GM13977 (cell line): ENCODE data around the gene ZC3H12C.

Experiments
- DNase-seq: peaks from one replicate; pipeline ENCODE4 v3.0.0; 2012; ENCODE audit warnings: low spot score
- CTCF ChIP-seq: IDR thresholded peaks from 2 replicates; pipeline ENCODE4 v1.5.1; 2012; ENCODE audit warnings: mild to moderate bottlenecking, control low read depth; ENCODE audit not compliant: insufficient read depth; ENCODE audit errors: extremely low read depth, missing control alignments
- in situ Hi-C: fragments of 300-500 bp; cut with MboI; formaldehyde crosslinking; loops from one replicate; pipeline ENCODE4 v1.12.0; 2022; ENCODE audit warnings: low sequenced_read_pairs, low pct_unique_long_range_greater_than_20kb, mixed read lengths, inconsistent platforms; ENCODE audit not compliant: unreplicated experiment

Gene ZC3H12C

DNA sequence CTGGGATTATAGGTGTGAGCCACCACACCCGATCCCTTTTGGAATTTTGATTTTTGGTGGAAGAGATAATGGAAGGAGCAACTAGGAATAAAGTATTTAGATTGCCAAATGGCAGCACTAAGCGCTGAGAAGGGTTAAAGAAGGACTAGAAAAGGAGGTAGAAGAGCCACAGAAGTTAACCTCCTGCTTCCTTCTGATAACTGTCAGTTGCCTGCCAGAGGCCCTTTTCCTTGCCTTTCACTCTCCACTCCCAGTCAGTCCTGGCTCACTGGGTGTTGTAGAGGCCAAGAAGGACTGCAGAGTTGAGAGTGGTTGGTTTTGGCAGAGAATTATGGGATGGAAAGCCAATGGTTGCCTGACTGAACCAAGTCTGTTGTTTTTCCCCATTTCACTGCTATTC is 19.3 kb downstream of the ZC3H12C start:
- in situ Hi-C loops: loop anchor here (25.0 kb wide), 1 partner anchor 250 kb away; no protein-coding TSS in a partner anchor
- no peak for DNase-seq
- no peak for TF ChIP-seq CTCF

DNA sequence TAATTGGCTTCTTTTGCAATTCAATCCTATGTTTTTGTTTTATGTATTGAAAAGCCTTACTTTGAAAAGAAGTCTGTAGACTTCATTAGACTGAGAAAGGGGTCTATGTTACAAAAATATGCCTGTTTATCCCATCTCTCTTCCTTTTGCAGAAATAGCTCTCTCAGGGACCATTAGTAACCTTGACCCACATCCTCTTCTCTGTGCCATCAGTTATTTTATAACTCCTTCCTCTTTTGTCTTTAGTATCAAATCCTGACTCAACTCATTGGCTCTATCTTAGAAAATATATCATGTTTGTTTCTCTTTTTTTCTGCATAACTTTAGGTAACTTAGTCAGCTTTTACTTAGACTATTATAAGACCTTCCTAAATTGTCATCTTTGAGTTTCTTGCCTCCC is 20.3 kb downstream of the ZC3H12C start:
- no peak for DNase-seq
- TF ChIP-seq CTCF: no peak
- in situ Hi-C loops: loop anchor here (25.0 kb wide), 1 partner anchor 251 kb away; no protein-coding TSS in a partner anchor

- in situ Hi-C loops: loop anchor here (25.0 kb wide), 1 partner anchor 252 kb away; no protein-coding TSS in a partner anchor
- no peak for DNase-seq
- TF ChIP-seq CTCF: no peak
These were observed 20.8 kb downstream of the ZC3H12C start for GRCh38 chr11:110113973-110114372.

- in situ Hi-C loops: loop anchor here (25.0 kb wide), 1 partner anchor 257 kb away; no protein-coding TSS in a partner anchor
- no peak for TF ChIP-seq CTCF
These were observed 26.1 kb downstream of the ZC3H12C start for GRCh38 chr11:110119317-110119716.

DNA sequence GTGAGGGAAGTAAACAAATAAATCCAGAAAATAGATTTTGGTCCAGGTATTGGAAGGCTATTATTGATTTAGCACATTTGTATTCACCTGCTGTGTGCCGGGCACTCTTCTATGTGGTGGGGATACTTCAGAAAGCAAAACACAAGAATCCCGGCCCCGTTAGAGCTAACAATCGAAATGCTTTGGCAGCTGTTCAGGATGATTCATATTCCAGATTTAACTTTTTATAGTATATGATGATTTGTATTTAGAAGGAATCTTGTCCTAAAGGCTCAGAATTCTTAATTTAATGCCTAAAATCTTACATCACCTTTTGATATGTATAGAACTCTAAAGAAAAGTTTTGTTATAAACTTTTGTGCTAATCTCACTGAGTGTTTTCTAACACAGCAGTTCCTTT is 28.0 kb downstream of the ZC3H12C start:
- TF ChIP-seq CTCF: no peak
- in situ Hi-C loops: loop anchor here (25.0 kb wide), 1 partner anchor 259 kb away; no protein-coding TSS in a partner anchor
- no peak for DNase-seq

More at GRCh38 chr11:110119317-110119716, 26.1 kb downstream of the ZC3H12C start:
- no peak for DNase-seq

DNA sequence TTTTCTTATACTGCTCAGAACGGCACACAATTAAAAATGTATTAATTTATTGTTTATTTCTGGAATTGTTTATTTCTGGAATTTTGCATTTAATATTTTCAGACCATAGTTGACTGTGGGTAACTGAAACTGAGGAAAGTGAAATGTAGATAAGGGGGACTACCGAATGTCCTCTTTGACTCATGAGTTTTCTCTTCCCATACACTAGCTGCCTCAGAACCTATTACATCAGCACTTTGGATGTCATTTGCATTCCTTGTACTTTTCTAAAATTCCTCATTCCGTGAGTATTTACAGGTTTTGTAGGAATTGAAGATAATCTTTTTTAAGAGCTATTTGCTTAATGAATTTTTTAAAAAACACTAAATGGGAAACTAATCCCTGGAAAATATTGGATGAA is 29.8 kb downstream of the ZC3H12C start:
- no peak for DNase-seq
- in situ Hi-C loops: loop anchor here (25.0 kb wide), 1 partner anchor 261 kb away; no protein-coding TSS in a partner anchor
- TF ChIP-seq CTCF: no peak
